Muscle of leg (tissue), 11 donors: ENCODE data around the gene PAQR5. TPM values are rescaled to one million over a fixed set of nuclear protein-coding genes. Genes with fewer than 3 reads are reported as not detected.

Experiments used
- DNase-seq: peaks from one replicate; pipeline ENCODE4 v3.0.0; 2013
- H3K27ac ChIP-seq: one replicate; pipeline ENCODE4 v1.5.1; 2013; ENCODE audit warnings: mild to moderate bottlenecking, low read length, control low read depth
- H3K27me3 ChIP-seq: one replicate; pipeline ENCODE4 v1.6.1; 2013; ENCODE audit warnings: low read length; ENCODE audit not compliant: control insufficient read depth, insufficient read depth
- H3K36me3 ChIP-seq: one replicate; pipeline ENCODE4 v1.6.1; 2013; ENCODE audit warnings: low read length; ENCODE audit not compliant: control insufficient read depth, insufficient read depth
- H3K4me1 ChIP-seq: one replicate; pipeline ENCODE4 v1.6.1; 2013; ENCODE audit warnings: low read length; ENCODE audit not compliant: control insufficient read depth, insufficient read depth
- H3K4me3 ChIP-seq: one replicate; pipeline ENCODE4 v1.5.1; 2013; ENCODE audit warnings: low read length, control low read depth
- H3K9me3 ChIP-seq: replicated peaks from 2 replicates; pipeline ENCODE4 v1.6.1; 2013; ENCODE audit warnings: low read depth, low read length; ENCODE audit not compliant: control insufficient read depth
- WGBS: methylation state at CpG from one replicate; pipeline ENCODE4 v1.1.5; 2013; ENCODE audit warnings: missing lambda C conversion rate; ENCODE audit not compliant: insufficient coverage; 5-methylcytosine and 5-hydroxymethylcytosine counted together
- polyA plus RNA-seq, 8 donors: library from polyadenylated mRNA; unstranded; fragments of 120-200 nt; gene quantifications; one replicate each; pipeline versions ENCODE4 v1.2.1 to v1.2.3, GENCODE V29; 2013; ENCODE audit warnings: inconsistent platforms in 1 of 8, low replicate concordance in 1 of 8; ENCODE audit not compliant: insufficient read length in 8 of 8, insufficient read depth in 1 of 8
- total RNA-seq: library from RNA; stranded (reverse); fragments of 120-200 nt; gene quantifications from one replicate; pipeline ENCODE4 v1.2.4, GENCODE V29; 2013

The PAQR5 gene
- total and polyA plus RNA-seq, 9 donors = 0.11 to 0.83 (median 0.33) TPM

DNA sequence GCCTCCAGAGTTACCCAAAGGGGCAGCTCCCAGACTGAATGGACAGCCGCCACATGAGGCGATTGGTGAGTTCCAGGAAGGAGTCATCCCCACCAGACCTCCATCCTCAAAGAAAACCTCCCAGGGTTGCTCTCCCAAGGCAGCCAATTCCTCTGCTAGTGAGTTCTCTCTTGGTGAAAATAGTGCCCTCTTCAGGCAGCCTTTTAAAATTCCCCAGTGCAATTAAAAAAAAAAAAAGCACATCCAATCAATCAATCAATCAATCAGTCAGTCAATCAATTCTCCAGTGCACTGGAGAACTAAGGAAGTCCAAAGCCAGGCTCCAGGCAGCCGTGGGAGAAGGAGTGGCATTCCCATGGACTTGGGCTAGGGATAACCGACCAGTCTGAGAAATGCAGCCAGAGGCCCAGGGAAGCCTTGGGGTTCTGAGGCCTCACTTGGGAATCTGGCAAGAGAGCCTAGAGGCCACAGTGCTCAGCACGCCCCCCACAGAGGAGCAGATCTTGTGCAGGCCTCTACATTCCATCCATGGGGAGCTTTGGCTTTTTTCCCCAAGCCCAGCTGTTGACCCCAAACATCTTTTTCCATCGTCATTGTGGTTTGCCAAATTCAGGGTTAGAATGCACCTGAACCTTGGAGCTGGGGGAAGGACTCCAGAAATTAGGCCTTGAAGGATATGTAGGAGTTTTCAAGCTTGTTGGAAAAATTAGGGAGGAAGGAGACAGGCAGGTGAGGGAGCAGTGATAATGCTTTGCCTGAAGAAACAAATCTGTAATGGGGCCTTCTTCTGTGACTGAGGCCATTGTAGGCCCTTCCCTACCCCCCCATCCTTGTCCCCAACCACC is 4.8 kb downstream of the PAQR5 start:
- Histone ChIP-seq H3K36me3 (no peaks in the 10 kb centered on the region), H3K27me3 (peaks cover 29% of the 10 kb centered on the region), H3K9me3 (no peaks in the 10 kb centered on the region), H3K4me1 (peaks cover 7% of the 10 kb centered on the region), H3K4me3 (no peak overlapping the region), H3K27ac (no peak overlapping the region)
- WGBS = 43% methylated on average over 3 of the region's 6 CpGs
- DNase-seq = no peak

DNA sequence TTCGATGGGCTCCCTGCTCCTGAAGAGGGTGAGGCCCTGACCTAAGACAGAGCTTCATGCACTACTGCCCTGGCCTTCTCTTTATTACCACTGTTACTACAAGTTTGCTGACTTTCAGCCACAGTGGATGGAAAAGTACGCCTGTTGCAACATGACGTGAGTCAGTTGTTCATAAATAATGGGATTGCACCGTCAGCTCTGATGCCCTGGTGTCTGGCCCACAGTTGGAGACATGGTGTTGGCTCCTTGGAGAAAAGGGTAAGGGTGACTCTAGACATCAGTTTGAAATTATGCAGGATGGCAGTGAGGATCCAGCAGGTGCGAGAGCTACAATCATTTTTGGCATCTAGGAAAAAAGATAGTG is 5.5 kb downstream of the PAQR5 start:
- H3K27ac ChIP-seq = no peak overlapping the region
- 69% methylated on average over 4 of the region's 5 CpGs for WGBS
- H3K27me3 ChIP-seq = peaks cover 27% of the 10 kb centered on the region

DNA sequence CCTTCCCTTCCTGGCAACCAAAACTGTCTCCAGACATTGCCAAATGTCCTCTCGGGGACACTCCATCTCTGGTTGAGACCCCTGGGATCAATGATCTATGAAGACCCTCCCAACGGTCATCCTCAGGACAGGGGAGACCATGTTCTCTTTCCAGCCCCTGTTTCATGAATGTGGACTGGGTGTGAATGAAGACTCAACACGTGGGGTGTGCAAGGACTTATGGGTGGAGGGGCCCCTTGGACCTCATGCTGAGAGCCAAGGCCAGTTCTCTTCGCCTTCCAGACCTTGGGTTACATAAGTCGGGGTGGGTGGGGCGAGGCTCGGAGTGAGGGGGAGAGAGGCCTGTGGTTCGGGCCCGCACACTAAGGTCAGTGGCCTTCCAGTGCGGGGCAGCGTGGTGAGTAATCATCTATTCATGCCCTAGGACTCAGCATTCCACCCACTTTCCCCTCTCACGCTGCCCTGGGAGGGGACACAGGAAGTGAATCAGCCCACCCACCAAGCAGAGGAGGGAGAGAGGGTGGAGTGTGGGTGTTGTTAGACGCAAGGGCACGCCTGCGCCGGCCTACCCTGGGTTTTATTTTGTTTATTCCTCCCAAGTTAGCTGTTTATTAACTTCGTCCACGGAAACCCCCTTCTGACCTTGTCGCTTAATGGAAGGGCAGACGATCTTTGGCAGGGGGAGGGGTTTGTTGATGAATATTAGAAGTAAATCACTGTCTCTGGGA is 6.7 kb downstream of the PAQR5 start:
- H3K27me3 ChIP-seq = peaks cover 15% of the 10 kb centered on the region
- no peak overlapping the region for H3K27ac ChIP-seq
- 43% methylated on average over 3 of the region's 20 CpGs for WGBS
- H3K4me3 ChIP-seq = no peak overlapping the region
- H3K36me3 ChIP-seq = no peaks in the 10 kb centered on the region
- no peaks in the 10 kb centered on the region for H3K4me1 ChIP-seq
- H3K9me3 ChIP-seq = no peaks in the 10 kb centered on the region
- no peak for DNase-seq

More for the DNA sequence above, 5.5 kb downstream of the PAQR5 start:
- H3K36me3 ChIP-seq = no peaks in the 10 kb centered on the region
- H3K9me3 ChIP-seq = no peaks in the 10 kb centered on the region
- no peak for DNase-seq
- peaks cover 6% of the 10 kb centered on the region for H3K4me1 ChIP-seq
- H3K4me3 ChIP-seq = no peak overlapping the region

- Histone ChIP-seq H3K4me3 (no peak overlapping the region), H3K27me3 (peaks cover 12% of the 10 kb centered on the region)
Measured at GRCh38 chr15:69305933-69306568, 7.3 kb downstream of the PAQR5 start.

GRCh38 chr15:69307939-69308338 is 9.2 kb downstream of the PAQR5 start:
- Histone ChIP-seq H3K36me3 (no peaks in the 10 kb centered on the region), H3K27me3 (peaks cover 4% of the 10 kb centered on the region), H3K4me1 (no peaks in the 10 kb centered on the region), H3K4me3 (no peak overlapping the region), H3K27ac (no peak overlapping the region), H3K9me3 (no peaks in the 10 kb centered on the region)
- 80% methylated on average over 2 of the region's 3 CpGs for WGBS
- no peak for DNase-seq

More at GRCh38 chr15:69305933-69306568, 7.3 kb downstream of the PAQR5 start:
- no peak for DNase-seq
- H3K9me3 ChIP-seq = no peaks in the 10 kb centered on the region
- H3K27ac ChIP-seq = no peak overlapping the region
- H3K4me1 ChIP-seq = no peaks in the 10 kb centered on the region
- no peaks in the 10 kb centered on the region for H3K36me3 ChIP-seq
- no CpG with 5 or more reads among the region's 9 CpGs for WGBS

GRCh38 chr15:69308949-69309348 is 10.2 kb downstream of the PAQR5 start:
- no peak for DNase-seq
- WGBS = 76% methylated on average over 5 of the region's 5 CpGs
- Histone ChIP-seq H3K9me3 (no peaks in the 10 kb centered on the region), H3K4me1 (no peaks in the 10 kb centered on the region), H3K4me3 (no peak overlapping the region), H3K36me3 (no peaks in the 10 kb centered on the region), H3K27me3 (peaks cover 3% of the 10 kb centered on the region), H3K27ac (no peak overlapping the region)

DNA sequence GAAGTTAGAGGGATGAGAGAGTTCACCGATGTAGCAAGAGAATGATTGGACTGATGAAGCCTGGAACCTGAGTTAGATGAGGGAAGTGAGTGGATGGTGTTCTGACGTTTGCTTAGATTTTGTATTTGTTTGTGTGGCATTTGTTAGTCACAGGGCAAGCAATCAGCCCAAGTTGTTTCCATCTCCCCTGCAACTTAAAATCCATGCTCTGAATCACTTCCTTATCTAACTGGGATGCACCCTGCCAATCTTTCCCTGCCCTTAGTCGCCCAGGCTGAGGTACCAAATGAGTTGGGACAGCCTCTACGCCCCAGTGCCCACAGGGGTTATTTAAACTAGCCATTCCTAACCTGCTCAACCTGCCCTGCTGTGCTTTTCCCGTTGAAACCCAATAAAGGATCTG is 12.6 kb downstream of the PAQR5 start:
- Histone ChIP-seq H3K36me3 (no peaks in the 10 kb centered on the region), H3K9me3 (no peaks in the 10 kb centered on the region), H3K27me3 (peaks cover 3% of the 10 kb centered on the region), H3K4me3 (no peak overlapping the region), H3K4me1 (no peaks in the 10 kb centered on the region), H3K27ac (no peak overlapping the region)
- no peak for DNase-seq
- 82% methylated on average over 3 of the region's 5 CpGs for WGBS

- no peaks in the 10 kb centered on the region for H3K4me1 ChIP-seq
Measured at GRCh38 chr15:69313432-69314000, 14.8 kb downstream of the PAQR5 start.

GRCh38 chr15:69314131-69314530 is 15.4 kb downstream of the PAQR5 start:
- peak; percentile 25 for DNase-seq
- Histone ChIP-seq H3K4me1 (no peaks in the 10 kb centered on the region), H3K9me3 (no peaks in the 10 kb centered on the region), H3K27ac (no peak overlapping the region), H3K4me3 (no peak overlapping the region), H3K27me3 (peaks cover 8% of the 10 kb centered on the region), H3K36me3 (no peaks in the 10 kb centered on the region)
- WGBS = 100% methylated on average over 3 of the region's 6 CpGs

More at GRCh38 chr15:69313432-69314000, 14.8 kb downstream of the PAQR5 start:
- no peak for DNase-seq
- Histone ChIP-seq H3K36me3 (no peaks in the 10 kb centered on the region), H3K9me3 (no peaks in the 10 kb centered on the region), H3K4me3 (no peak overlapping the region), H3K27ac (no peak overlapping the region), H3K27me3 (peaks cover 8% of the 10 kb centered on the region)
- 70% methylated on average over 5 of the region's 8 CpGs for WGBS

GRCh38 chr15:69314736-69315135 is 16.0 kb downstream of the PAQR5 start:
- no peaks in the 10 kb centered on the region for H3K36me3 ChIP-seq
- peaks cover 8% of the 10 kb centered on the region for H3K27me3 ChIP-seq
- no peak overlapping the region for H3K27ac ChIP-seq
- H3K4me3 ChIP-seq = no peak overlapping the region
- WGBS = 78% methylated on average over 4 of the region's 8 CpGs
- no peaks in the 10 kb centered on the region for H3K4me1 ChIP-seq
- no peaks in the 10 kb centered on the region for H3K9me3 ChIP-seq
- no peak for DNase-seq
